ENCODE measurements around the gene BSG.

Gene BSG

DNA sequence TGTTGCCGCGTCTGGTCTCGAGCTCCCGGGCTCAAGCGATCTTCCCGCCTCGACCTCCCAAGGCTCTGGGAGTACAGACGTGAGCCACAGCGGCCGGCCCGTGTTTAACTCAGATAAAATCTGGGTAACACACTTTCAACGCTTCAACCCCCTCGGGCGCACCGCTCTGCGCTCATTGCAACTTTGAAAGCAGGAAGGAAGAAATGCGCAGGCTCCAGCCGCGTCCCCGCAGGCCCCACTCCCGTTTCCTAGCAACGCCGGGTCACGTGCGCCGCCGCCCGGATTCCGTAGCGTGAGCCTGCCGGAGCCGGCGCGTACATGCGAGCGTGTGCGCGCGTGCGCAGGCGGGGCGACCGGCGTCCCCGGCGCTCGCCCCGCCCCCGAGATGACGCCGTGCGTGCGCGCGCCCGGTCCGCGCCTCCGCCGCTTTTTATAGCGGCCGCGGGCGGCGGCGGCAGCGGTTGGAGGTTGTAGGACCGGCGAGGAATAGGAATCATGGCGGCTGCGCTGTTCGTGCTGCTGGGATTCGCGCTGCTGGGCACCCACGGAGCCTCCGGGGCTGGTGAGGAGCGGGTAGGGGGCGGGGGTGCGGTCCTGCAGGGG, at the start of gene BSG:
Gene BSG (plus strand): TSS at position 457 of the 603 bp plus-strand sequence. CDS start 39 bp downstream, at position 496.
- TF ChIP-seq, protein P1, sequence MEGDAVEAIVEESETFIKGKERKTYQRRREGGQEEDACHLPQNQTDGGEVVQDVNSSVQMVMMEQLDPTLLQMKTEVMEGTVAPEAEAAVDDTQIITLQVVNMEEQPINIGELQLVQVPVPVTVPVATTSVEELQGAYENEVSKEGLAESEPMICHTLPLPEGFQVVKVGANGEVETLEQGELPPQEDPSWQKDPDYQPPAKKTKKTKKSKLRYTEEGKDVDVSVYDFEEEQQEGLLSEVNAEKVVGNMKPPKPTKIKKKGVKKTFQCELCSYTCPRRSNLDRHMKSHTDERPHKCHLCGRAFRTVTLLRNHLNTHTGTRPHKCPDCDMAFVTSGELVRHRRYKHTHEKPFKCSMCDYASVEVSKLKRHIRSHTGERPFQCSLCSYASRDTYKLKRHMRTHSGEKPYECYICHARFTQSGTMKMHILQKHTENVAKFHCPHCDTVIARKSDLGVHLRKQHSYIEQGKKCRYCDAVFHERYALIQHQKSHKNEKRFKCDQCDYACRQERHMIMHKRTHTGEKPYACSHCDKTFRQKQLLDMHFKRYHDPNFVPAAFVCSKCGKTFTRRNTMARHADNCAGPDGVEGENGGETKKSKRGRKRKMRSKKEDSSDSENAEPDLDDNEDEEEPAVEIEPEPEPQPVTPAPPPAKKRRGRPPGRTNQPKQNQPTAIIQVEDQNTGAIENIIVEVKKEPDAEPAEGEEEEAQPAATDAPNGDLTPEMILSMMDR (IDR thresholded peaks at IDR 0.05; ENCODE audit: insufficient read depth, low read depth, low read length, missing control alignments): no peak

DNA sequence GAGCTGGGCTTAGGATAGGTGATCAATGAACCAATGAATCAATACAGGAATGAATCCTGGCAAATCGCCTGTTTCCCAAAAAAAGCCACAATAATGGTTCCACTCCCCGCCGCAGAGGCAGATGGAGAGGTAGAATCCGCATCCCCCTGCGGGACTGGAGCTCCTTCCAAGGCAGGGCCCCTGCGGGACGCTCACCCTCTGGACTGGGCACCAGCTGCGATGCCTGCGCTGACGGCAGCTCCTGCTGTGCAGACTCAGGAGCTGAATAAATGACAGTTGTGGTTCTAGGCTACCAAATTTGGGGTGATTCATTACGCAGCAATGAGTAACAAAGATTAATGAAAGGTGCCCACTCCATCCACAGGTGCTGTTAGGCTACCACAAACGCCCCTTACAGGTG, 49.7 kb upstream of the BSG start:
- DNase-seq (ENCODE audit: low read depth): no peak
- TF ChIP-seq, protein P1 (IDR thresholded peaks at IDR 0.05; ENCODE audit: insufficient read depth, low read depth, low read length, missing control alignments): no peak
- no peak overlapping the region for H3K4me3 ChIP-seq (ENCODE audit: low read length)

More for the DNA sequence above, at the start of gene BSG:
- peak within 1 kb of the TSS; percentile 92 for H3K4me3 ChIP-seq (ENCODE audit: low read length)
- peak; percentile 99 for DNase-seq (ENCODE audit: low read depth)

DNA sequence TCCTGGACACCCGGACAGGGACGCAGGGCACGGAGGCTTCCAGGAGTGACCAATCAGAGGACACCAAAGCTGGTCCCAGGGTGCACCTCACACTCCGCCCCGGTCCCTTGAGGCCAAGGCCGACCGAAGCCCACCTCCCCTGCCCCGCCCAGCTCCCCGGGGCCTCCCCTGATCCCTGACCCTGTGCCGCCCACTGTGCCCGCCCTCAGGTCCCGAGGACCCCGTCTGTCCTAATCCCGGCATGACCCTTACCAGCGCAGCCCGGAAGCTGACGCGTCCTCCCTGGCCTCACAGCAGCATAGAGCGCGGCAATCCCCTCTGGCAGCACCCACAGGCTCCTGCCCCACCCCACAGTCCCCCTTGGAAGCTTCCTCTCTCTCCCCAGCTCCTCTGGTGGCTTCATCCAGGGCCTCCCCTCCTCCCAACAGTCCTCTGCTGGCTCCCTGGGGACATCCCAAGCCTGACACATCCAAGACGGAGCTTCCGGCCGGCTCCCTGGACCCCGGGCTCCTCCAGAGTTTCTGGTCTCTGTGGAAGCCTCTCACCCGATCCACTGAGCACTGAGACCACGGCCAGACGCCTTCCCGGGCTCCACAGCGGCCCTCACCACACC, 48.2 kb upstream of the BSG start:
- no peak overlapping the region for H3K4me3 ChIP-seq (ENCODE audit: low read length)
- DNase-seq (ENCODE audit: low read depth): no peak
- TF ChIP-seq, protein P1 (IDR thresholded peaks at IDR 0.05; ENCODE audit: insufficient read depth, low read depth, low read length, missing control alignments): no peak

DNA sequence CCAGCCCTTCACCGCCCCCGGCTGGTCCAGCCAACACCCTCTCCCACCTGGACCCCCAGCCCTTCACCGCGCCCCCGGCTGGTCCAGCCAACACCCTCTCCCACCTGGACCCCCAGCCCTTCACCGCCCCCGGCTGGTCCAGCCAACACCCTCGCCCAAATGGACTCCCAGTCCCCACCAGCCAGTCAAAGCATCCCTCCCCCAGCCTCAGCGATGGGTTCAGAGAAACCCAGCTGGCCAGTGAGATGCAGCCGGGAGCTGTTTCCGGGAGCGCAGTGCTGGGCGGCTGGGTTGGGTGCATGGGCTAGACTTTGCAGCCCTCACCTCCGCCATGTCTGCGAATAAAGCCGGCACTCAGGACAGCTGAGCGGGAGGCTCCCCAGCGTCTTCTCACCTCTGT, 47.4 kb upstream of the BSG start:
- no peak overlapping the region for H3K4me3 ChIP-seq (ENCODE audit: low read length)
- TF ChIP-seq, protein P1 (IDR thresholded peaks at IDR 0.05; ENCODE audit: insufficient read depth, low read depth, low read length, missing control alignments): no peak
- no peak for DNase-seq (ENCODE audit: low read depth)

DNA sequence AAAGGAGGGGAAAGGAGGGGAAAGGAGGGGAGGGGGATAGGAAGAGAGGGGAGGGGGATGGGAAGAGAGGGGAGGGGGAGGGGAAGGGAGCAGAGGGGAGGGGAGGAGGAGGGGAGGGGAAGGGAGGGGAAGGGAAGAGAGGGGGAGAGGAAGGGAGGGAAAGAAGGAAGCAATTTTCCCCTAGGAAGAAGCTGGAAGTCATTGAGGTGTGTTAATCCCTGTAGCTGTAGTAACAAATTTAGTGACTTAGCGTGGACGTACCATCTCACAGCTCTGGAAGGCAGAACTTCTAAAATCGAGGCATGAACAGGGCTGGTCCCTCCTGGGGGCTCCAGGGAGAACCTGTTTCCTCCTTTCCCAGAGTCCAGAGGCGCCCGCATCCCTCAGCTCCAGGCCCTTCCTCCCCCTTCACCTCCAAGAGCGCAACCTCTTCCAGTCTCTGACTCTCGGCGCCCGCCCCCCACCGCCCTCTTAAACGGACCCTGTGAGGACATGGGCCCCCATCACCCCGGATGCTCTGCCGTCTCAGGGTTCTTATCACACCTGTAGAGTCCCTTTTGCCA, 46.5 kb upstream of the BSG start:
- DNase-seq (ENCODE audit: low read depth): no peak
- TF ChIP-seq, protein P1 (IDR thresholded peaks at IDR 0.05; ENCODE audit: insufficient read depth, low read depth, low read length, missing control alignments): no peak
- H3K4me3 ChIP-seq (ENCODE audit: low read length): no peak overlapping the region

DNA sequence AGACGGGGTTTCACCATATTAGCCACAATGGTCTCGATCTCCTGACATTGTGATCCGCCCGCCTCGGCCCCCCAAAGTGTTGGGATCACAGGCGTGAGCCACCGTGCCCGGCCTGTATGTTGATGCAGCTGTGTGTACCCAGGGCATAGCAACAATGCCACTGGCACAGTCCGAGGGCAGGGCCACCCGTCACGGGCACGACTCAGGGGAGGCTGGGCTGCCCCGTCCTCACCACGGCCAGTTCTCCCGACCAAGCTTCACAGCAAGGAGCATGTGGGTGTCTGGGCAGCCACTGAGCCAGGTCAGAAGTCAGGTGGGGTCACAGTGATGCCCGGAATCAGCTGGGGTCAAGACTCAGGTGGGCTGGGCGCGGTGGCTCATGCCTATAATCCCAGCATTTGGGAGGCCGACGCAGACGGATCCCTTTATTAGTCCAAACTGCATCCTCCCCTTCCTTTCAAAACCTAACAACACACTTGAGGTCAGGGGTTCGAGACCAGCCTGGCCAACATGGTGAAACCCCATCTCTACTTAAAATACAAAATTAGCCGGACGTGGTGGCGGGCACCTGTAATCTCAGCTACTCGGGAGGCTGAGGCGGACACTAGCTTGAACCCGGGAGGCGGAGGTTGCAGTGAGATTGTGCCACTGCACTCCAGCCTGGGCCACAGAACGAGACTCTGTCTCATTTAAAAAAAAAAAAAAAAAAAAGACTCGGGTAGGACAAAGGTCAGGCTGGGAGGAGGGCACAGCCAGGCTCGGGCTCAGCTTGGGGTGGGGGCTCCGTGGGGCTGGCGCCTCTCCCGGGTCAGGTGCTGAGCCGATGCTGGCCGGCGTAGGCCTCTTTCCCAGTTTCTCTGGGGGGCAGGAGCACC, 42.0 kb upstream of the BSG start:
- no peak for DNase-seq (ENCODE audit: low read depth)
- peak overlapping the region; percentile 64 for H3K4me3 ChIP-seq (ENCODE audit: low read length)
- TF ChIP-seq, protein P1 (IDR thresholded peaks at IDR 0.05; ENCODE audit: insufficient read depth, low read depth, low read length, missing control alignments): no peak

Data from epithelial cell of esophagus (primary cell).